Gastrocnemius medialis (tissue), 4 donors: ENCODE measurements around the gene ZDHHC22. TPM values are rescaled to one million over a fixed set of nuclear protein-coding genes. Genes with fewer than 3 reads are reported as not detected.

Experiments used
- ATAC-seq, 2 donors: fragments of 150-250 bp; one replicate each; pipeline ENCODE4 v1.9.1; 2016
- DNase-seq, 2 donors: peaks; one replicate each; pipeline ENCODE4 v3.0.0-alpha.2; 2019
- H3K27ac ChIP-seq, 4 donors: fragments of 200-600 bp; sonication (generic); 1 replicate in 1 of 4; 2 replicates in 3 of 4; pipeline ENCODE4 v1.5.1; 2016 to 2018; ENCODE audit warnings: mild to moderate bottlenecking in 2 of 4, moderate library complexity in 1 of 4
- H3K27me3 ChIP-seq, 3 donors: fragments of 200-600 bp; sonication (generic) in 2 of 3; 1 replicate in 1 of 3; 2 replicates in 2 of 3; pipeline versions ENCODE4 v1.5.1 to v1.6.0; 2016 to 2019; ENCODE audit warnings: mild to moderate bottlenecking in 1 of 3, moderate library complexity in 1 of 3
- H3K36me3 ChIP-seq, 2 donors: fragments of 200-600 bp; sonication (generic) in 1 of 2; one replicate each; pipeline ENCODE4 v1.5.1; 2017 to 2018
- H3K4me1 ChIP-seq, 2 donors: fragments of 200-600 bp; sonication (generic) in 1 of 2; one replicate each; pipeline ENCODE4 v1.5.1; 2016 to 2017; ENCODE audit warnings: mild to moderate bottlenecking in 2 of 2
- H3K4me3 ChIP-seq, 4 donors: fragments of 200-600 bp; sonication (generic) in 3 of 4; 1 replicate in 1 of 4; 2 replicates in 3 of 4; pipeline ENCODE4 v1.5.1; 2016 to 2019; ENCODE audit warnings: mild to moderate bottlenecking in 2 of 4
- H3K9me3 ChIP-seq, 3 donors: fragments of 200-600 bp; sonication (generic) in 2 of 3; 1 replicate in 1 of 3; 2 replicates in 2 of 3; pipeline ENCODE4 v1.5.1; 2016 to 2019
- POLR2A ChIP-seq, 2 donors: fragments of 450-650 bp; IDR thresholded peaks; one replicate each; pipeline ENCODE4 v1.6.1; 2017; ENCODE audit warnings: antibody characterized with exemption in 2 of 2, mild to moderate bottlenecking in 2 of 2, moderate library complexity in 2 of 2
- in situ Hi-C, 4 donors: fragments of 200-750 bp; cut with MboI; loops; one replicate each; pipeline versions ENCODE4 v1.15.0 to v1.8.0; 2017; ENCODE audit warnings: low sequenced_read_pairs in 4 of 4
- intact Hi-C: fragments of 100-400 bp; cut with DNase I; formaldehyde crosslinking; loops from one replicate; pipeline ENCODE4 v1.15.1; 2023; ENCODE audit warnings: low total_unique reads
- total RNA-seq, 4 donors: library from RNA; depleted of rRNA; stranded (reverse); fragments of >200 nt; gene quantifications; one replicate each; pipeline versions ENCODE4 v1.1.0 to v1.2.3, GENCODE V29; 2016
- TF ChIP-seq, protein P1 (sequence below), 5 experiments: fragments of 450-650 bp in 3 of 5; fragments of 200-600 bp in 2 of 5; sonication (generic) in 2 of 5; IDR thresholded peaks in 4 of 5; conservative IDR thresholded peaks in 1 of 5; 1 replicate in 4 of 5; 2 replicates in 1 of 5; pipeline ENCODE4 v1.5.1; 2016 to 2019; ENCODE audit warnings: antibody characterized with exemption in 5 of 5, mild to moderate bottlenecking in 3 of 5, moderate library complexity in 3 of 5

The ZDHHC22 gene
- total RNA-seq, 4 donors from 2014 or later: not detected

DNA sequence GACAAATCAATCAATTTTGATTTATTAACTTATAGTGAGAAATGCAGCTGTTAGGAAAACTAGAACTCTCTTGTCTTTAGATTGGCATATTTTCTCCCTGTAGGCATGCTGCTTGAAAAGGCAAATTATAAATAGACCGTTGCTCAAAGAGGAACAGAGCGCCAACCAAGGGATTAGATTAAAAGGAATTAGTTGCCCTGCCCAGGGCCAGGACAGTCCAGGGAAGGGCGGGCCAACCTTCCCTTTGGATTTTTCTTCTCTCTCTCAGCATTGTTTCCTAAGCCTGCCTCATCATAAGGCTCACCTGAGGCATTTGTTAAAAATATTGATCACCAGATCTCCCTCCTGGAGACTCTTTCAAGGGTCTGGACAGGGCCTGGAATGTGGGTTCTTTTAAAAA is 34.9 kb downstream of the ZDHHC22 start:
- peak; percentile 62 to 84 for ATAC-seq
- in situ Hi-C loops: loop anchor here in 3 of 4 donors (10.0 to 25.0 kb wide), 2 partner anchors 208 to 356 kb away; partner anchors contain the start of genes AHSA1 (in 1 of the 3) and VIPAS39 (in 1 of the 3)
- Histone ChIP-seq H3K9me3 (no peaks in the 10 kb centered on the region), H3K27ac (peak overlapping the region; percentile 93 to 99 (median 98)), H3K27me3 (no peaks in the 10 kb centered on the region), H3K36me3 (peaks cover 0 to 36% of the 10 kb centered on the region in 2 donors), H3K4me1 (peaks cover 97 to 100% of the 10 kb centered on the region in 2 donors), H3K4me3 (no peak overlapping the region)
- intact Hi-C loops: no loop called here
- no peak for TF ChIP-seq POLR2A (IDR thresholded peaks at IDR 0.05)
- TF ChIP-seq, protein P1, sequence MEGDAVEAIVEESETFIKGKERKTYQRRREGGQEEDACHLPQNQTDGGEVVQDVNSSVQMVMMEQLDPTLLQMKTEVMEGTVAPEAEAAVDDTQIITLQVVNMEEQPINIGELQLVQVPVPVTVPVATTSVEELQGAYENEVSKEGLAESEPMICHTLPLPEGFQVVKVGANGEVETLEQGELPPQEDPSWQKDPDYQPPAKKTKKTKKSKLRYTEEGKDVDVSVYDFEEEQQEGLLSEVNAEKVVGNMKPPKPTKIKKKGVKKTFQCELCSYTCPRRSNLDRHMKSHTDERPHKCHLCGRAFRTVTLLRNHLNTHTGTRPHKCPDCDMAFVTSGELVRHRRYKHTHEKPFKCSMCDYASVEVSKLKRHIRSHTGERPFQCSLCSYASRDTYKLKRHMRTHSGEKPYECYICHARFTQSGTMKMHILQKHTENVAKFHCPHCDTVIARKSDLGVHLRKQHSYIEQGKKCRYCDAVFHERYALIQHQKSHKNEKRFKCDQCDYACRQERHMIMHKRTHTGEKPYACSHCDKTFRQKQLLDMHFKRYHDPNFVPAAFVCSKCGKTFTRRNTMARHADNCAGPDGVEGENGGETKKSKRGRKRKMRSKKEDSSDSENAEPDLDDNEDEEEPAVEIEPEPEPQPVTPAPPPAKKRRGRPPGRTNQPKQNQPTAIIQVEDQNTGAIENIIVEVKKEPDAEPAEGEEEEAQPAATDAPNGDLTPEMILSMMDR (IDR thresholded peaks at IDR 0.05 in 4 of 5, conservative IDR thresholded peaks at IDR 0.05 in 1 of 5): no peak
- peak; percentile 57 to 62 for DNase-seq

DNA sequence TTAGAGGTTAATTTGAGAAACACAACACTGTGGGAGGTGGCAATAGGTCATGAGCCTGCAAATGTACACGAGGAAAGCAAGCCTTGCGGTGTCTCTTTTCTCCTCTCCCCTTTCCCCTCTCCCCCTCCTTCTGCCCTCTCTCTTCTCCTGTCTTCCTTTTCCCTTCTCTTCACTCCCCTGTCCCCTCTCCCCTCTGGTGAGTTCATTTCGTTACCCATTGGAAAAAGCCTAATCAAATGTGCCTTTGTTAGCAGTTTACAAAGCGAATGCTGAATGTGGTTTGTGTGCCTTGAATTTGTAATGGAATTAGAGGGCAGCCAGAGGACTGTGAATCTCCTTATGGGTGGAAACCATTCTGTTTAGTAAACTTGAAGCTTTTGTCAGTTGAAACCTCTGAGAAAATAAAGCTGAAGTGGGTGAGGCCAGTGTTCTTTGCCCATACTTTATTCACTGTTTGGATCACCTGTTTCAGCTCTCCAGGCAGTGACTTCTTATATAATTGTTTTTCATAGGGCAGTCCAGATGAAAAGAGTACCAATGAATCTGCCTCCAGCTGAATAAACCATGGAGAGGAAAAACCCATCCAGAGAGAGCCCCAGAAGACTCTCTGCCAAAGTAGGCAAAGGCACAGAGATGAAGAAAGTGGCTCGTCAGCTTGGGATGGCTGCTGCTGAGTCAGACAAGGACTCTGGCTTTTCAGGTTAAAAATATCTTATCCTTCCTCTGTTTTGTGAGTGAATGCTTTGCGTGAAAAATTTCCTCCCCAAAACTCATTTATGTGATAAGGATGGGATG is 36.2 kb downstream of the ZDHHC22 start:
- Histone ChIP-seq H3K4me3 (peak overlapping the region in 2 of 4 donors; percentile 1 to 15), H3K4me1 (peaks cover 97 to 100% of the 10 kb centered on the region in 2 donors), H3K36me3 (peaks cover 0 to 25% of the 10 kb centered on the region in 2 donors), H3K27ac (peak overlapping the region; percentile 93 to 99 (median 98)), H3K27me3 (no peaks in the 10 kb centered on the region), H3K9me3 (no peaks in the 10 kb centered on the region)
- DNase-seq: peak in 1 of 2 donors; percentile 59
- ATAC-seq: peak; percentile 55 to 60
- intact Hi-C loops: no loop called here
- in situ Hi-C loops: loop anchor here in 3 of 4 donors (10.0 to 25.0 kb wide), 2 partner anchors 209 to 357 kb away; partner anchors contain the start of genes AHSA1 (in 1 of the 3) and VIPAS39 (in 1 of the 3)
- TF ChIP-seq, protein P1 (IDR thresholded peaks at IDR 0.05 in 4 of 5, conservative IDR thresholded peaks at IDR 0.05 in 1 of 5): no peak
- TF ChIP-seq POLR2A (IDR thresholded peaks at IDR 0.05): peak in 1 of 2 donors; percentile 35

DNA sequence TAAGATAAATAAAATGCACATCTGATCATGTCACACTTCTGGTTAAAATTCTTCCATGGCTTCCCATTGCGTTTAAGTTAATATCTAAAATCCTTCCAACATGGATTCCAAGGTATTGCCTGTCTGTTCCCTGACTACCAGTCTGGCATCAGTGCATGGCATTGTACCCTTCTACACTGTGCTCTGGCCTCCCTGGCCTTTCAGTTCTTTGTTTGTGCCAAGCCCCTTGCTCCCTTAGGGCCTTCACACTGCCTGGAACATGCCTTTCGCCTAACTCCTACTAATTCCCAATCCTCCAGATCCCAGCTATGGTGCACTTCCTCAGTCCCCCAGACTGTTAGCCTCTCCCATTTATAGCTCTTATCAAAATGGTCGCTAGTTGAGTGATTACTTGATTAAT is 37.2 kb downstream of the ZDHHC22 start:
- intact Hi-C loops: no loop called here
- DNase-seq: no peak
- in situ Hi-C loops: loop anchor here in 3 of 4 donors (10.0 to 25.0 kb wide), 2 partner anchors 210 to 358 kb away; partner anchors contain the start of genes AHSA1 (in 1 of the 3) and VIPAS39 (in 1 of the 3)
- Histone ChIP-seq H3K4me1 (peaks cover 96 to 97% of the 10 kb centered on the region in 2 donors), H3K27ac (peak overlapping the region; percentile 93 to 99 (median 98)), H3K4me3 (peak overlapping the region in 1 of 4 donors; percentile 14), H3K9me3 (no peaks in the 10 kb centered on the region), H3K36me3 (peaks cover 0 to 20% of the 10 kb centered on the region in 2 donors), H3K27me3 (no peaks in the 10 kb centered on the region)
- no peak for ATAC-seq
- TF ChIP-seq, protein P1 (IDR thresholded peaks at IDR 0.05 in 4 of 5, conservative IDR thresholded peaks at IDR 0.05 in 1 of 5): no peak
- TF ChIP-seq POLR2A (IDR thresholded peaks at IDR 0.05): no peak

DNA sequence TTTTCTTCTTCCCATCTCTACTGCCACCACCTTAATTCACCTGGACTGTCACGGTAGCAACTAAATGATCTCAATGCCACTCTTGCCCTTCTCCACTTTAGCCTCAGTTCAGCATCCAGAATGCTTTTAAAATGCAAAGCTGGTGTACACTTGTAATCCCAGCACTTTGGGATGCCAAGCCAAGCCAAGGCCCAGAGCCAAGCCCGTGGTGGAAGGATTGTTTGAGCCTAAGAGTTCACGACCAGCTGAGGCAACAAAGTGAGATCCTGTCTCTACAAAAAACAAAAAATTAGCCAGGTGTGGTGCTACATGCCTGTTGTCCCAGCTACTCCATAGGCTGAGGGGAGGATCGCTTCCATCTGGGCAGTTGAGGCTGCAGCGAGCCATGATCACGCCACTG is 37.6 kb downstream of the ZDHHC22 start:
- ATAC-seq (no peak), DNase-seq (no peak)
- Histone ChIP-seq H3K27ac (peak overlapping the region; percentile 93 to 99 (median 98)), H3K4me1 (peaks cover 93 to 96% of the 10 kb centered on the region in 2 donors), H3K4me3 (no peak overlapping the region), H3K36me3 (peaks cover 0 to 19% of the 10 kb centered on the region in 2 donors), H3K27me3 (no peaks in the 10 kb centered on the region), H3K9me3 (no peaks in the 10 kb centered on the region)
- intact Hi-C loops: no loop called here
- in situ Hi-C loops: loop anchor here in 3 of 4 donors (10.0 to 25.0 kb wide), 2 partner anchors 211 to 358 kb away; partner anchors contain the start of genes AHSA1 (in 1 of the 3) and VIPAS39 (in 1 of the 3)
- no peak for TF ChIP-seq POLR2A (IDR thresholded peaks at IDR 0.05)
- TF ChIP-seq, protein P1 (IDR thresholded peaks at IDR 0.05 in 4 of 5, conservative IDR thresholded peaks at IDR 0.05 in 1 of 5): no peak
